Retinal pigment epithelial cell (primary cell): ENCODE results near the gene MOGAT2.

ENCODE experiments used
- DNase-seq: peaks from one replicate; pipeline ENCODE4 v3.0.0-alpha.2; 2010; ENCODE audit warnings: low read depth
- H3K4me3 ChIP-seq: 2 replicates; pipeline ENCODE4 v1.5.1; 2011; ENCODE audit warnings: mild to moderate bottlenecking, low read length, control low read depth, moderate library complexity
- TF ChIP-seq, protein P1 (sequence below): conservative IDR thresholded peaks from 2 replicates; pipeline ENCODE4 v1.5.1; 2011; ENCODE audit warnings: low read depth, low read length, control low read depth, inconsistent platforms

MOGAT2 gene

GRCh38 chr11:75781831-75782230 is 64.2 kb downstream of the MOGAT2 start:
- TF ChIP-seq, protein P1, sequence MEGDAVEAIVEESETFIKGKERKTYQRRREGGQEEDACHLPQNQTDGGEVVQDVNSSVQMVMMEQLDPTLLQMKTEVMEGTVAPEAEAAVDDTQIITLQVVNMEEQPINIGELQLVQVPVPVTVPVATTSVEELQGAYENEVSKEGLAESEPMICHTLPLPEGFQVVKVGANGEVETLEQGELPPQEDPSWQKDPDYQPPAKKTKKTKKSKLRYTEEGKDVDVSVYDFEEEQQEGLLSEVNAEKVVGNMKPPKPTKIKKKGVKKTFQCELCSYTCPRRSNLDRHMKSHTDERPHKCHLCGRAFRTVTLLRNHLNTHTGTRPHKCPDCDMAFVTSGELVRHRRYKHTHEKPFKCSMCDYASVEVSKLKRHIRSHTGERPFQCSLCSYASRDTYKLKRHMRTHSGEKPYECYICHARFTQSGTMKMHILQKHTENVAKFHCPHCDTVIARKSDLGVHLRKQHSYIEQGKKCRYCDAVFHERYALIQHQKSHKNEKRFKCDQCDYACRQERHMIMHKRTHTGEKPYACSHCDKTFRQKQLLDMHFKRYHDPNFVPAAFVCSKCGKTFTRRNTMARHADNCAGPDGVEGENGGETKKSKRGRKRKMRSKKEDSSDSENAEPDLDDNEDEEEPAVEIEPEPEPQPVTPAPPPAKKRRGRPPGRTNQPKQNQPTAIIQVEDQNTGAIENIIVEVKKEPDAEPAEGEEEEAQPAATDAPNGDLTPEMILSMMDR = no peak
- no peak overlapping the region for H3K4me3 ChIP-seq
- DNase-seq = no peak
